Fibroblast of lung (primary cell): ENCODE measurements around the gene TIGIT. TPM values are rescaled to one million over a fixed set of nuclear protein-coding genes. Genes with fewer than 3 reads are reported as not detected.
"Not testable (repeated sequence)": the region's sequence is repeated elsewhere in the genome, so short reads cannot be mapped to it uniquely, and the experiment has no call there.

ENCODE experiments used
- DNase-seq, 2 donors: peaks; one replicate each; pipeline versions ENCODE4 v3.0.0 to v3.0.0-alpha.2; 2010; ENCODE audit warnings: low read depth in 2 of 2
- H2AFZ ChIP-seq: 2 replicates; pipeline ENCODE4 v1.5.1; 2012; ENCODE audit warnings: low read length, control low read depth, inconsistent platforms
- H3K27ac ChIP-seq: 2 replicates; pipeline ENCODE4 v1.5.1; 2011; ENCODE audit warnings: low read length, control low read depth; ENCODE audit not compliant: insufficient read depth
- H3K27me3 ChIP-seq: 2 replicates; pipeline ENCODE4 v1.5.1; 2011; ENCODE audit warnings: mild to moderate bottlenecking, low read length; ENCODE audit not compliant: control insufficient read depth, insufficient read depth
- H3K36me3 ChIP-seq: 2 replicates; pipeline ENCODE4 v1.5.1; 2011; ENCODE audit warnings: low read length; ENCODE audit not compliant: control insufficient read depth, insufficient read depth
- H3K4me1 ChIP-seq: 2 replicates; pipeline ENCODE4 v1.5.1; 2011; ENCODE audit warnings: low read length; ENCODE audit not compliant: control insufficient read depth, insufficient read depth; ENCODE audit errors: extremely low read depth
- H3K4me2 ChIP-seq: 2 replicates; pipeline ENCODE4 v1.5.1; 2011; ENCODE audit warnings: low read length, control low read depth; ENCODE audit not compliant: insufficient read depth; ENCODE audit errors: extremely low read depth
- H3K4me3 ChIP-seq, 4 experiments: fragments of 200-600 bp in 1 of 4; sonication (generic) in 1 of 4; replicated peaks in 1 of 4; 2 replicates each; pipeline ENCODE4 v1.5.1; 2011 to 2016; ENCODE audit warnings: low read length in 4 of 4, low read depth in 3 of 4, mild to moderate bottlenecking in 3 of 4, control low read depth in 2 of 4, inconsistent platforms in 1 of 4, mixed read lengths in 1 of 4; ENCODE audit not compliant: insufficient read depth in 1 of 4; ENCODE audit errors: control extremely low read depth in 1 of 4
- H3K79me2 ChIP-seq: 2 replicates; pipeline ENCODE4 v1.5.1; 2012; ENCODE audit warnings: mild to moderate bottlenecking, low read length, inconsistent platforms; ENCODE audit not compliant: control insufficient read depth, insufficient read depth
- H3K9ac ChIP-seq: 2 replicates; pipeline ENCODE4 v1.5.1; 2011; ENCODE audit warnings: mild to moderate bottlenecking, low read length, control low read depth; ENCODE audit not compliant: insufficient read depth
- H3K9me3 ChIP-seq: 2 replicates; pipeline ENCODE4 v1.5.1; 2012; ENCODE audit warnings: low read depth, low read length; ENCODE audit not compliant: control insufficient read depth, insufficient read depth
- H4K20me1 ChIP-seq: 2 replicates; pipeline ENCODE4 v1.5.1; 2011; ENCODE audit warnings: low read length; ENCODE audit not compliant: control insufficient read depth, insufficient read depth; ENCODE audit errors: extremely low read depth
- EZH2 ChIP-seq: IDR thresholded peaks from 2 replicates; pipeline ENCODE4 v1.5.1; 2012; ENCODE audit warnings: low read length, control low read depth, mild to moderate bottlenecking; ENCODE audit errors: missing control alignments
- polyA plus RNA-seq, 2 donors: library from polyadenylated mRNA; depleted of rRNA in 1 of 2; stranded (reverse) in 1 of 2; unstranded in 1 of 2; fragments of >200 nt; gene quantifications; 2 replicates each; pipeline ENCODE4 v1.2.1, GENCODE V29; 2011 to 2012; ENCODE audit warnings: missing spikeins in 1 of 2
- total RNA-seq: library from RNA; depleted of rRNA; stranded (reverse); fragments of >200 nt; gene quantifications from 2 replicates; pipeline ENCODE4 v1.2.1, GENCODE V29; 2014
- TF ChIP-seq, protein P1 (sequence below), 2 donors: IDR thresholded peaks in 1 of 2; conservative IDR thresholded peaks in 1 of 2; 1 replicate in 1 of 2; 2 replicates in 1 of 2; pipeline ENCODE4 v1.5.1; 2011 to 2012; ENCODE audit warnings: low read length in 2 of 2, control low read depth in 1 of 2, inconsistent platforms in 1 of 2, low read depth in 1 of 2, mild to moderate bottlenecking in 1 of 2

The TIGIT gene
- total and polyA plus RNA-seq, 2 donors (not counting 1 experiment from before 2014, with no cell fraction given) = not detected

DNA sequence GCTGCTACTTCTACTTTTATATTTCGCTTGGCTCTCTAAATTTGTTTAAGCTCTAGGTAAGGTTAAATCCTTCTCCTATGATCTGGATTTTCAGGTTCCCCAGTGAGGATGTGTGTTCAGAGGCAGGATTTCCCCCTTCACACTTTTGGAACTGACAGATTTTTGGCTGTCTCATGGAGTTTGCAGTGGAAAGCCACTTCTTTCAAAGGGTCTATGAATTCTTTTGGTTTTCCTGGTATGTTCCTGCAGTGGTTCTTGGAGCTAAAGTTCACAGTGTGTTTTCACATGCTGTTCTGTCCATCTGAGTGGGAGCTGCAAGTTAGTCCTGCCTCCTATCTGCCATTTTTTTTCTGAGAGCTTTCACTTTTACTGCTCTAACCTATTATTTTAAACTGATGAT is 21.6 kb upstream of the TIGIT start:
- TF ChIP-seq, protein P1, sequence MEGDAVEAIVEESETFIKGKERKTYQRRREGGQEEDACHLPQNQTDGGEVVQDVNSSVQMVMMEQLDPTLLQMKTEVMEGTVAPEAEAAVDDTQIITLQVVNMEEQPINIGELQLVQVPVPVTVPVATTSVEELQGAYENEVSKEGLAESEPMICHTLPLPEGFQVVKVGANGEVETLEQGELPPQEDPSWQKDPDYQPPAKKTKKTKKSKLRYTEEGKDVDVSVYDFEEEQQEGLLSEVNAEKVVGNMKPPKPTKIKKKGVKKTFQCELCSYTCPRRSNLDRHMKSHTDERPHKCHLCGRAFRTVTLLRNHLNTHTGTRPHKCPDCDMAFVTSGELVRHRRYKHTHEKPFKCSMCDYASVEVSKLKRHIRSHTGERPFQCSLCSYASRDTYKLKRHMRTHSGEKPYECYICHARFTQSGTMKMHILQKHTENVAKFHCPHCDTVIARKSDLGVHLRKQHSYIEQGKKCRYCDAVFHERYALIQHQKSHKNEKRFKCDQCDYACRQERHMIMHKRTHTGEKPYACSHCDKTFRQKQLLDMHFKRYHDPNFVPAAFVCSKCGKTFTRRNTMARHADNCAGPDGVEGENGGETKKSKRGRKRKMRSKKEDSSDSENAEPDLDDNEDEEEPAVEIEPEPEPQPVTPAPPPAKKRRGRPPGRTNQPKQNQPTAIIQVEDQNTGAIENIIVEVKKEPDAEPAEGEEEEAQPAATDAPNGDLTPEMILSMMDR (conservative IDR thresholded peaks at IDR 0.05 in 1 of 2, IDR thresholded peaks at IDR 0.05 in 1 of 2; ENCODE audit: low read depth in 1 of 2, low read length in 2 of 2) = no peak
- TF ChIP-seq EZH2 = no peak
- Histone ChIP-seq H3K9ac (no peak overlapping the region), H3K4me2 (no peak overlapping the region), H3K27ac (no peak overlapping the region), H3K27me3 (no peaks in the 10 kb centered on the region), H3K36me3 (no peaks in the 10 kb centered on the region), H3K4me3 (no peak overlapping the region), H3K79me2 (no peaks in the 10 kb centered on the region), H2AFZ (no peak overlapping the region), H4K20me1 (no peaks in the 10 kb centered on the region), H3K4me1 (no peaks in the 10 kb centered on the region), H3K9me3 (no peaks in the 10 kb centered on the region)
- peak; percentile 15 to 50 for DNase-seq

DNA sequence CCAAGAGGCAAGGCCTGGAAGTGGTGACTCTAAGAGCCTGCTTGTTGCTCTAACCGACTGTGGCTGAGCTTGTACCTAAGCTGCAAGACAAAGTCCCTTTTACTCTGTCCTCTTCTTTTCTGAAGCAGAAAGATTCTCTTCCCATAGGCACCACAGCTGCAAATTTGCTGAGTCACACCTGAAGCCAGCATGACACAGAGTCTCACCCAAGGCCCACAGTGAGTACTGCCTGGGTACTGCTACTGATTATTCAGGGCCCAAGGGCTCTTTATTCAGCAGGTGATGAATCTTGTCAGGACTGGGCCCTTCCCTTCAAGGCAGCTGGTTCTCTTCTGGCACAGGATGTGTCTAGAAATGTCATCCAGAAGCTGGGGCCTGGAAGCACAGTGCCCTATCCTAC is 18.9 kb upstream of the TIGIT start:
- no peak overlapping the region for H3K27ac ChIP-seq
- H3K79me2 ChIP-seq = no peaks in the 10 kb centered on the region
- H4K20me1 ChIP-seq = no peaks in the 10 kb centered on the region
- H3K4me2 ChIP-seq = no peak overlapping the region
- TF ChIP-seq, protein P1 (conservative IDR thresholded peaks at IDR 0.05 in 1 of 2, IDR thresholded peaks at IDR 0.05 in 1 of 2; ENCODE audit: low read depth in 1 of 2, low read length in 2 of 2) = no peak
- no peak for TF ChIP-seq EZH2
- no peaks in the 10 kb centered on the region for H3K36me3 ChIP-seq
- H3K9ac ChIP-seq = no peak overlapping the region
- no peaks in the 10 kb centered on the region for H3K9me3 ChIP-seq
- DNase-seq = peak; percentile 15 to 43
- no peaks in the 10 kb centered on the region for H3K27me3 ChIP-seq
- no peak overlapping the region for H2AFZ ChIP-seq
- H3K4me1 ChIP-seq = no peaks in the 10 kb centered on the region
- no peak overlapping the region for H3K4me3 ChIP-seq

DNA sequence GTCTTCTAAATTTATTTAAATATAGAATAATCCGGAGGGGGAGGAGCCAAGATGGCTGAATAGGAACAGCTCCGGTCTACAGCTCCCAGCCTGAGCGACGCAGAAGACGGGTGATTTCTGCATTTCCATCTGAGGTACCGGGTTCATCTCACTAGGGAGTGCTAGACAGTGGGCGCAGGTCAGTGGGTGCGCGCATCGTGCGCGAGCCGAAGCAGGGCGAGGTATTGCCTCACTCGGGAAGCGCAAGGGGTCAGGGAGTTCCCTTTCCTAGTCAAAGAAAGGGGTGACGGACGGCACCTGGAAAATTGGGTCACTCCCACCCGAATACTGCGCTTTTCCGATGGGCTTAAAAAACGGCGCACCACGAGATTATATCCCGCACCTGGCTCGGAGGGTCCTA is 17.0 kb upstream of the TIGIT start:
- H3K27ac ChIP-seq, H3K36me3 ChIP-seq, H3K4me3 ChIP-seq, H3K27me3 ChIP-seq, H4K20me1 ChIP-seq, H2AFZ ChIP-seq, DNase-seq, H3K9ac ChIP-seq, H3K4me2 ChIP-seq, H3K9me3 ChIP-seq, H3K79me2 ChIP-seq, H3K4me1 ChIP-seq: not testable (repeated sequence)
